ENCODE data around the gene BRD1.
"Not testable (repeated sequence)": the region's sequence is repeated elsewhere in the genome, so short reads cannot be mapped to it uniquely, and the experiment has no call there.

DNA sequence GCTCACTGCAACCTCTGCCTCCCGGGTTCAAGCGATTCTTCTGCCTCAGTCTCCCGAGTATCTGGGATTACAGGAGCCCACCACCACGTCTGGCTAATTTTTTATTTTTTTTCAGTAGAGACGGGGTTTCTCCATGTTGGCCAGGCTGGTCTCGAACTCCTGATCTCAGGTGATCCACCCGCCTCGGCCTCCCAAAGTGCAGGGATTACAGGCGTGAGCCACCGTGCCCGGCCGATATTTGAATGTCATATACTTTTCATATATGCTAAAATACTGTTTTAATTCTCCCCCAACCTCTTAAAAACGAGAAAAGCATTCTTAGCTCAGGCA lies 24.9 kb upstream of the BRD1 start:
- TF ChIP-seq, protein P1, sequence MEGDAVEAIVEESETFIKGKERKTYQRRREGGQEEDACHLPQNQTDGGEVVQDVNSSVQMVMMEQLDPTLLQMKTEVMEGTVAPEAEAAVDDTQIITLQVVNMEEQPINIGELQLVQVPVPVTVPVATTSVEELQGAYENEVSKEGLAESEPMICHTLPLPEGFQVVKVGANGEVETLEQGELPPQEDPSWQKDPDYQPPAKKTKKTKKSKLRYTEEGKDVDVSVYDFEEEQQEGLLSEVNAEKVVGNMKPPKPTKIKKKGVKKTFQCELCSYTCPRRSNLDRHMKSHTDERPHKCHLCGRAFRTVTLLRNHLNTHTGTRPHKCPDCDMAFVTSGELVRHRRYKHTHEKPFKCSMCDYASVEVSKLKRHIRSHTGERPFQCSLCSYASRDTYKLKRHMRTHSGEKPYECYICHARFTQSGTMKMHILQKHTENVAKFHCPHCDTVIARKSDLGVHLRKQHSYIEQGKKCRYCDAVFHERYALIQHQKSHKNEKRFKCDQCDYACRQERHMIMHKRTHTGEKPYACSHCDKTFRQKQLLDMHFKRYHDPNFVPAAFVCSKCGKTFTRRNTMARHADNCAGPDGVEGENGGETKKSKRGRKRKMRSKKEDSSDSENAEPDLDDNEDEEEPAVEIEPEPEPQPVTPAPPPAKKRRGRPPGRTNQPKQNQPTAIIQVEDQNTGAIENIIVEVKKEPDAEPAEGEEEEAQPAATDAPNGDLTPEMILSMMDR (IDR thresholded peaks at IDR 0.05 in 2 of 3, conservative IDR thresholded peaks at IDR 0.05 in 1 of 3; ENCODE audit: borderline replicate concordance in 1 of 3, insufficient read depth in 1 of 3, low read depth in 2 of 3, low read length in 2 of 3) = not testable (repeated sequence)
- not testable (repeated sequence) for TF ChIP-seq POLR2AphosphoS5 (IDR thresholded peaks at IDR 0.05; ENCODE audit: low read depth, low read length); POLR2A (IDR thresholded peaks at IDR 0.05; ENCODE audit: borderline replicate concordance, extremely low read depth, insufficient read depth, insufficient read length); SRF (IDR thresholded peaks at IDR 0.05; ENCODE audit: low read depth); EZH2 (IDR thresholded peaks at IDR 0.05); EGR1 (IDR thresholded peaks at IDR 0.05; ENCODE audit: low read depth); ZNF274 (IDR thresholded peaks at IDR 0.05; ENCODE audit: low read depth, low read length); FOSL1 (IDR thresholded peaks at IDR 0.05; ENCODE audit: low read depth); JUND (IDR thresholded peaks at IDR 0.05); YY1 (IDR thresholded peaks at IDR 0.05; ENCODE audit: extremely low read depth, insufficient replicate concordance, low read depth, low read length); SIN3A (IDR thresholded peaks at IDR 0.05; ENCODE audit: low read depth); RAD21 (IDR thresholded peaks at IDR 0.05; ENCODE audit: low read depth); EZH2phosphoT487 (IDR thresholded peaks at IDR 0.05; ENCODE audit: borderline replicate concordance)
- TF ChIP-seq, protein P2, sequence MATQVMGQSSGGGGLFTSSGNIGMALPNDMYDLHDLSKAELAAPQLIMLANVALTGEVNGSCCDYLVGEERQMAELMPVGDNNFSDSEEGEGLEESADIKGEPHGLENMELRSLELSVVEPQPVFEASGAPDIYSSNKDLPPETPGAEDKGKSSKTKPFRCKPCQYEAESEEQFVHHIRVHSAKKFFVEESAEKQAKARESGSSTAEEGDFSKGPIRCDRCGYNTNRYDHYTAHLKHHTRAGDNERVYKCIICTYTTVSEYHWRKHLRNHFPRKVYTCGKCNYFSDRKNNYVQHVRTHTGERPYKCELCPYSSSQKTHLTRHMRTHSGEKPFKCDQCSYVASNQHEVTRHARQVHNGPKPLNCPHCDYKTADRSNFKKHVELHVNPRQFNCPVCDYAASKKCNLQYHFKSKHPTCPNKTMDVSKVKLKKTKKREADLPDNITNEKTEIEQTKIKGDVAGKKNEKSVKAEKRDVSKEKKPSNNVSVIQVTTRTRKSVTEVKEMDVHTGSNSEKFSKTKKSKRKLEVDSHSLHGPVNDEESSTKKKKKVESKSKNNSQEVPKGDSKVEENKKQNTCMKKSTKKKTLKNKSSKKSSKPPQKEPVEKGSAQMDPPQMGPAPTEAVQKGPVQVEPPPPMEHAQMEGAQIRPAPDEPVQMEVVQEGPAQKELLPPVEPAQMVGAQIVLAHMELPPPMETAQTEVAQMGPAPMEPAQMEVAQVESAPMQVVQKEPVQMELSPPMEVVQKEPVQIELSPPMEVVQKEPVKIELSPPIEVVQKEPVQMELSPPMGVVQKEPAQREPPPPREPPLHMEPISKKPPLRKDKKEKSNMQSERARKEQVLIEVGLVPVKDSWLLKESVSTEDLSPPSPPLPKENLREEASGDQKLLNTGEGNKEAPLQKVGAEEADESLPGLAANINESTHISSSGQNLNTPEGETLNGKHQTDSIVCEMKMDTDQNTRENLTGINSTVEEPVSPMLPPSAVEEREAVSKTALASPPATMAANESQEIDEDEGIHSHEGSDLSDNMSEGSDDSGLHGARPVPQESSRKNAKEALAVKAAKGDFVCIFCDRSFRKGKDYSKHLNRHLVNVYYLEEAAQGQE (IDR thresholded peaks at IDR 0.05; ENCODE audit: low read depth) = not testable (repeated sequence)
